Activated naive CD8-positive, alpha-beta T cell treated with anti-CD3 and anti-CD28 coated beads, Interleukin-2, amount 10 ng/mL, durations not matched to agents 7 days and 5 days (primary cell): ENCODE measurements around the gene TIGD4. TPM values are rescaled to one million over a fixed set of nuclear protein-coding genes. Genes with fewer than 3 reads are reported as not detected.

Source experiments
- ATAC-seq: fragments of 150-1000 bp; cut with Tn5 transposase; one replicate; pipeline ENCODE4 v1.10.0; 2021; ENCODE audit warnings: low read depth, moderate library complexity
- POLR2A ChIA-PET: fragments of 350-600 bp; sonication (Branson Sonifier 250); formaldehyde crosslinking; loops from one replicate; lab custom pipeline; 2021; ENCODE audit warnings: antibody characterized with exemption; lab: Charles Lee
- DNase-seq: peaks from one replicate; pipeline ENCODE4 v3.0.0; 2021
- H3K27ac Mint-ChIP-seq: one replicate; pipeline ENCODE4 v1.8.0; 2022; ENCODE audit warnings: mild to moderate bottlenecking, mixed read lengths
- H3K27me3 Mint-ChIP-seq: one replicate; pipeline ENCODE4 v1.8.0; 2022; ENCODE audit warnings: mild to moderate bottlenecking, moderate library complexity, mixed read lengths
- H3K36me3 Mint-ChIP-seq: one replicate; pipeline ENCODE4 v1.8.0; 2021; ENCODE audit warnings: mild to moderate bottlenecking, mixed read lengths
- H3K4me1 Mint-ChIP-seq: one replicate; pipeline ENCODE4 v1.8.0; 2021; ENCODE audit warnings: mixed read lengths
- H3K4me3 Mint-ChIP-seq: one replicate; pipeline ENCODE4 v1.8.0; 2022; ENCODE audit warnings: mild to moderate bottlenecking, moderate library complexity, mixed read lengths
- H3K9me3 Mint-ChIP-seq: one replicate; pipeline ENCODE4 v1.8.0; 2021; ENCODE audit warnings: mixed read lengths
- total RNA-seq, 2 experiments: library from RNA; stranded (reverse); gene quantifications; one replicate each; pipeline ENCODE4 v1.2.3, GENCODE V29; 2021

TIGD4 gene
- total RNA-seq, 2 experiments from 2014 or later, result 0.34 to 0.47 TPM

DNA sequence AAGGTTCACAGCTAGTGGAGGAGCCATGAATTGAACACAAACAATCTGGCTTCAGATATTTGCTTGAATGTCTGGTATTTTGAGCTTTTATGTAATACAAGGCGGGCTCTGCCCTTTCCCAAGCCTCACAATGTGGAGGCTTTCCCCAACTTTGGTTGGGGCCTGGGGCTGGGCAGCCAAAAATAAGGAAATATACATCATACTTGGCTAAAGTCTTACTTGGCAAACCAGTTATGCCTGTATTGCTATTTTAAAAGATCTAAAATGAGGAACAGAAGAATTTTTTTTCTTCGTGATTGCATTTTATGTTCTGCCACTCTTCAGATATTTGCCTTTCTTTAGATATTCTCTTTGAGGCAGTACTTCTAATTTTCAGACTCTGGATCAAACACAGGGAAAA lies 26.3 kb upstream of the TIGD4 start:
- Mint-ChIP-seq H3K27me3 (no peaks in the 10 kb centered on the region), H3K4me3 (no peak overlapping the region), H3K9me3 (peaks cover 2% of the 10 kb centered on the region), H3K27ac (no peak overlapping the region), H3K36me3 (peaks cover 23% of the 10 kb centered on the region), H3K4me1 (peaks cover 12% of the 10 kb centered on the region)
- ATAC-seq, result no peak
- POLR2A ChIA-PET, result no interaction called here
- DNase-seq, result no peak

- H3K27me3 Mint-ChIP-seq, result no peaks in the 10 kb centered on the region
- no peaks in the 10 kb centered on the region for H3K9me3 Mint-ChIP-seq
- no peak for ATAC-seq
- POLR2A ChIA-PET, result no interaction called here
- H3K36me3 Mint-ChIP-seq, result peaks cover 20% of the 10 kb centered on the region
- peaks cover 10% of the 10 kb centered on the region for H3K4me1 Mint-ChIP-seq
- H3K4me3 Mint-ChIP-seq, result no peak overlapping the region
- H3K27ac Mint-ChIP-seq, result no peak overlapping the region
- no peak for DNase-seq
These were observed 25.6 kb upstream of the TIGD4 start for GRCh38 chr4:152805071-152805650.

DNA sequence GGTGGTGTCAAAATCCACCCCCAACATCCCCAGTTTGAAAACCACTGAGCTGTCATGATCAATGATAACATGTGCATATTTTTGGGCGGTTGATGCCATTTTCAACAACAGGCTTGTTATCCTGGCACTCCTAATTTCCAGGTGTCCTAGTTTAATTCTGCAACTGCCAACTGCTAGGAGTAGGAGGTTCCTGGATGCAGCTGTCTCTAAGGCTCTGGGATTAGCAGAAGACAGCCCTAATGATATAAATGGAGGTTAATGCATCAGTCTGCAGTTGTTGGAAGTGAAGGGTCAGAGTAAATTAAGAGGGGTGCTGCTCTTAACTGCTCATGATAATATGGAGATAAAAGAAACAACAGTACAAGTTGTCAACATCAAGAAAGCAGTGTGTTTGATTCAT lies 24.0 kb upstream of the TIGD4 start:
- Mint-ChIP-seq H3K36me3 (peaks cover 14% of the 10 kb centered on the region), H3K4me1 (peaks cover 10% of the 10 kb centered on the region), H3K4me3 (no peak overlapping the region), H3K27me3 (no peaks in the 10 kb centered on the region), H3K27ac (no peak overlapping the region), H3K9me3 (no peaks in the 10 kb centered on the region)
- POLR2A ChIA-PET, result no interaction called here
- DNase-seq, result no peak
- no peak for ATAC-seq

- H3K27me3 Mint-ChIP-seq, result no peaks in the 10 kb centered on the region
- peaks cover 8% of the 10 kb centered on the region for H3K36me3 Mint-ChIP-seq
- no peaks in the 10 kb centered on the region for H3K4me1 Mint-ChIP-seq
- POLR2A ChIA-PET, result no interaction called here
- no peak for DNase-seq
- H3K27ac Mint-ChIP-seq, result no peak overlapping the region
- ATAC-seq, result no peak
- no peak overlapping the region for H3K4me3 Mint-ChIP-seq
- no peaks in the 10 kb centered on the region for H3K9me3 Mint-ChIP-seq
These were observed 16.4 kb upstream of the TIGD4 start for GRCh38 chr4:152795891-152796290.

GRCh38 chr4:152786627-152787026 lies 7.1 kb upstream of the TIGD4 start:
- peaks cover 27% of the 10 kb centered on the region for H3K4me1 Mint-ChIP-seq
- peak overlapping the region; percentile 43 for H3K4me3 Mint-ChIP-seq
- POLR2A ChIA-PET, result no interaction called here

DNA sequence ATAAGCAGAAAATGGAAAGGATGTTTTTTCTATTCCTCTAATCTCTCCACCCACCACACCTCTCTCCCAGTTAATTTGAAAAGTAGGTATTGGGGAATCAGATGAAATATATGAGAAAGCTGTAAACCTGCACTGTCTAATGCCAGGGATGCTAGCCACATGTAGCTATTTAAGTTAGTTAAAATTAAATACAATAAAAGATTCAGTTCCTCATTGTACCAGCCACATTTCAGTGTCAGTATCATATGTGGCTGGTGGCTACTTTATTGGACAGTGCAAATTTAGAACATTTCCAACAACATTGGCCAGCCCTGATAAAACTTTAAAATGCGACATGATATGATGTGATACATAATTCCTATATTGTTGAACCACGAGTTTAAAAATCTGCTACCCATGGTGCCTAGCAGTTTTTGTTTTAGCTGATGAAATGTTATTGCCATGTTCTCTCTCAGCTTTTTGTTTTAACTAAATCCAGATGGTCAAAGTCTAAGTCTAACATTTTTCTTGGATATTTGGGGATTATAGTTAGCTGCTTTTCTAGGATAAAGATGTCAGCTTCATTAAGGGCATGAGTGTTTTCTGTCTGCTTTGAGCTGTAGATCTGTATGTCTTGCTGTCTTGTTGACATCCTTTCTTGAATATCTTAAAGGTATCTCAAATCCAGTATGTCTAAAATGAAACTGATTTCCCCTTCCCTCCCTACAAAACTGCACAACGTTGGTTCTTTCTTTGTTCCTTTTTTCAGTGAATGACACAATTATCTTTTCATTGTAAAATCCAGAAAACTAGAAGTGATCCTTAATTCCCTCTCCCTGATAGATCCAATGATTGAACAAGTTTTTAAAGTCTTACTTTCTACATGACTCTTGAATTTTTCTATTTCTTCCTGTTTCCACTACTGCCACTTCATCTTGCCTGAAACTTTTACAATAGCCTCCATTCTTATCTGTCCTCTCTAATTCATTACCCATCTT lies 6.4 kb upstream of the TIGD4 start:
- peaks cover 30% of the 10 kb centered on the region for H3K4me1 Mint-ChIP-seq
- H3K36me3 Mint-ChIP-seq, result peaks cover 16% of the 10 kb centered on the region

More at GRCh38 chr4:152786627-152787026, 7.1 kb upstream of the TIGD4 start:
- peak overlapping the region; percentile 72 for H3K27ac Mint-ChIP-seq
- peaks cover 1% of the 10 kb centered on the region for H3K9me3 Mint-ChIP-seq
- DNase-seq (no peak), ATAC-seq (no peak)
- H3K36me3 Mint-ChIP-seq, result peaks cover 16% of the 10 kb centered on the region
- H3K27me3 Mint-ChIP-seq, result no peaks in the 10 kb centered on the region

GRCh38 chr4:152784490-152785350 lies 5.2 kb upstream of the TIGD4 start:
- Mint-ChIP-seq H3K27me3 (no peaks in the 10 kb centered on the region), H3K27ac (no peak overlapping the region), H3K9me3 (peaks cover 1% of the 10 kb centered on the region), H3K4me3 (no peak overlapping the region), H3K4me1 (peaks cover 35% of the 10 kb centered on the region), H3K36me3 (peaks cover 13% of the 10 kb centered on the region)
- DNase-seq (no peak), ATAC-seq (no peak)
- POLR2A ChIA-PET, result no interaction called here

More for the DNA sequence above, 6.4 kb upstream of the TIGD4 start:
- Mint-ChIP-seq H3K27ac (peak overlapping the region; percentile 72), H3K27me3 (no peaks in the 10 kb centered on the region), H3K9me3 (peaks cover 1% of the 10 kb centered on the region), H3K4me3 (peak overlapping the region; percentile 43)
- no peak for ATAC-seq
- POLR2A ChIA-PET, result no interaction called here
- no peak for DNase-seq

- Mint-ChIP-seq H3K4me1 (peaks cover 31% of the 10 kb centered on the region), H3K4me3 (peak overlapping the region; percentile 95), H3K27ac (peak overlapping the region; percentile 92), H3K36me3 (peaks cover 2% of the 10 kb centered on the region), H3K9me3 (no peaks in the 10 kb centered on the region), H3K27me3 (peaks cover 13% of the 10 kb centered on the region)
- ATAC-seq, result peak; percentile 53
- no peak for DNase-seq
- POLR2A ChIA-PET, result interaction anchor here (1.9 to 2.1 kb wide), 2 partner anchors 11 to 246 kb away, joined by 6 to 11 read pairs; no protein-coding TSS in a partner anchor
These were observed 793 bp upstream of the TIGD4 start for GRCh38 chr4:152780267-152780778.

DNA sequence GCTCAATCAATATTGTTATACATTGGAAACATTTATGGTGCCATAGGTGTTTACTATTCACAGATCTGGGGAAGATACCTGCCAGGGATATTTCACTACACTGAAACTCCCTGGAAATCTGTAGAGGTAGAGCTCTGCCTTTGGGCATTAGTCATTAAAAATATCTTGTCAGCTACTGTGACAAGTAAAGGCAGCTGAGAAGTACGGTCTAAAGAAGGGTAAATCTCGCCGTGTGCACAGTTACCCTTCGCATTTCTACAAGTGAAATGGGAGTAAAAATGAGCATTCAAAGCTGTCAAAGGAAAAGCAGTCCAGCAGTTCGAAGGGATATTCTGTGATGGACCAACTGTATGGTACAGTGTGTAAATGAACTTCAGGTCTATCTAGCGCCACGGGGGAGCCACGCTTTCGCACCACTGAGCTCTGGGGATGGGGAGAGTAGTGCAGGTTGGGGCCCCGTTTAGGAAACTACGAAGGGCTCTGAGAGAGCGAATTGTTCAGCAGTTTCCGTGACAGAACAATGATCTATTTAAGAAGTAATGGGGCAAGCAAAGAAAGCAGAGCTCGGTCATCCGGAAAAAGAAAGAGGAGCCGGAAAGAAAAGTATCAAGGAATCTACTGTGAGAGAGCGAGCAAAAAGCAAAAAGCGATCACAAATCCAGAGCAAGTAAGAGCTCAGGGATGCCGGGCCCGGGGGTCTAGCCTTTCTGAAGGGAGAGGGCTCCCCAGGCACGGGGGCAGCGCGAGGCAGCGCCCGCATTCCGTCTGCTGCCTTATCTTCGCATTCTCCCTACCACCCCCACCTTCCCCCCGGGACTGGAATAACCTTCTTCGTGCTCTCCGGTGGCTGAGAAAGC lies 646 bp downstream of the TIGD4 start:
- ATAC-seq, result peak; percentile 28
- H3K4me3 Mint-ChIP-seq, result peak overlapping the region; percentile 95
- peaks cover 2% of the 10 kb centered on the region for H3K36me3 Mint-ChIP-seq
- H3K9me3 Mint-ChIP-seq, result no peaks in the 10 kb centered on the region
- H3K27me3 Mint-ChIP-seq, result peaks cover 13% of the 10 kb centered on the region
- H3K4me1 Mint-ChIP-seq, result peaks cover 29% of the 10 kb centered on the region
- peak; percentile 38 for DNase-seq
- POLR2A ChIA-PET, result interaction anchor here (0.7 to 2.1 kb wide), 11 partner anchors 10 to 955 kb away, joined by 3 to 11 read pairs (median 4); partner anchors contain the start of genes FBXW7 and TMEM154
- peak overlapping the region; percentile 92 for H3K27ac Mint-ChIP-seq

DNA sequence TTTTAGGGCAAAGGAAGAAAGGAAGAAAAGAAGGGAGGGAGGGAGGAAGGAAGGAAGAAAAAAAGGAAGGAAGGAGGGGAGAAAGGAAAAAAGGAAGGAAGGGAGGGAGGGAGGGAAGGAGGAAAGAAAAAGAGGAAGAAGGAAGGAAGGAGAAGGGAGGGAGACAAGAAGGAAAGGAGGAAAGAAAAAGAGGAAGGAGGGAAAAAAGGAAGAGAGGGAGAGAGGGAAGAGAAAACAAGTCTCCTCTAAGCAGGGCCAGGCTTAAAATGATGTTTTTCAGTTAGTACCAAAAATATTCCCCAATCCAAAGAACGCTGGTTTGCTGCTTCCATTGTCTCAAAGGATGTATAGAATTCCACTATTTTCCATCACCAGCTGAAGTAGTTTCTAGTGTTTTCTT lies 2.0 kb downstream of the TIGD4 start:
- DNase-seq (no peak), ATAC-seq (no peak)
- H3K27ac Mint-ChIP-seq, result no peak overlapping the region
- no peak overlapping the region for H3K4me3 Mint-ChIP-seq
- peaks cover 13% of the 10 kb centered on the region for H3K27me3 Mint-ChIP-seq
- no peaks in the 10 kb centered on the region for H3K9me3 Mint-ChIP-seq
- POLR2A ChIA-PET, result no interaction called here
- peaks cover 2% of the 10 kb centered on the region for H3K36me3 Mint-ChIP-seq
- H3K4me1 Mint-ChIP-seq, result peaks cover 24% of the 10 kb centered on the region

DNA sequence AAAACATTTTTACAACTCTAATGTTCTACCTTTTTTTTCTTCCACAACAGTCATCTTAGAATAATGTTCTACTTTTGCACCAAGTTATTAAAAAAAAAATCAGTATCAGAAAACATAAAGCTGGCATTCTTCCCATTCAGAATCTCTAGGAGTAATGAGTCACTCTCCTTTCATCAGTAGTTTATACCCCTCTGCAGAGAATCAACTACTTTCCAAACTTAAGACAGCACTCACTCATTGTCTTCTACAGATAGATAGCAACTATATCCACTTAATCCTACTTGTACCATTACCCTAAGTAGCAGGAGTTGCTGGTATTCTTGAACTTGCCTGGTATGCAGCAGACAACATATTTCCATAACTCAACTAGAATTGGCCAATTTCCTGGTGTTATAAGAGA lies 3.2 kb downstream of the TIGD4 start:
- Mint-ChIP-seq H3K36me3 (peaks cover 2% of the 10 kb centered on the region), H3K27ac (no peak overlapping the region), H3K9me3 (no peaks in the 10 kb centered on the region), H3K27me3 (peaks cover 13% of the 10 kb centered on the region), H3K4me1 (peaks cover 18% of the 10 kb centered on the region), H3K4me3 (no peak overlapping the region)
- POLR2A ChIA-PET, result no interaction called here
- ATAC-seq (no peak), DNase-seq (no peak)

DNA sequence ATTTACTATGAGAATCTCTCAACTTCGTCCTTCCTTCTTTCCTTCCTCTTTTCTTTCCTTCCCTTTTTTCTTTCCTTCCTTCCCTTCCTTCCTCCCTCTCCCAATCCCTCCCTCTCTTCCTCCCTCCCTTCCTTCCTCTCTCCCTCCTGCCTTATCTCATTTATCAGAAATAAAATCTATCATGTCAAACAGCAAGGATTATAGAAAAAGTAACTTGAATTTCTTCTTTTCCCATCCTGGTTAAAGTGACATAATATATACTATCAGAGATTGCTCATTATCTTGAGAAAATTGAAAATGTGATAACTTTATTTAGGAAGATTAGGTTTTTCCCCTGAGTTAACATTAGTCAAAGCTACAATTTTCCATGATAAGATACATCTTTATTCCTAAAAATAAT lies 5.6 kb downstream of the TIGD4 start:
- H3K9me3 Mint-ChIP-seq, result no peaks in the 10 kb centered on the region
- H3K27ac Mint-ChIP-seq, result no peak overlapping the region
- H3K4me1 Mint-ChIP-seq, result peaks cover 12% of the 10 kb centered on the region
- POLR2A ChIA-PET, result no interaction called here
- DNase-seq (no peak), ATAC-seq (no peak)
- peaks cover 13% of the 10 kb centered on the region for H3K27me3 Mint-ChIP-seq
- H3K4me3 Mint-ChIP-seq, result no peak overlapping the region
- peaks cover 2% of the 10 kb centered on the region for H3K36me3 Mint-ChIP-seq
